Measurements from ENCODE around the gene PTPRD. TPM values are rescaled to one million over a fixed set of nuclear protein-coding genes. Genes with fewer than 3 reads are reported as not detected.

The PTPRD gene
- total and polyA plus RNA-seq, 2 donors (not counting 1 experiment from before 2014, with no cell fraction given) = 0.35 to 4.8 TPM

- no peak overlapping the region for H3K9ac ChIP-seq (ENCODE audit: insufficient read depth, low read length)
- no peaks in the 10 kb centered on the region for H3K79me2 ChIP-seq (ENCODE audit: control insufficient read depth, insufficient read depth, low read length)
- no peaks in the 10 kb centered on the region for H3K36me3 ChIP-seq (ENCODE audit: control insufficient read depth, insufficient read depth, low read length)
- H2AFZ ChIP-seq (ENCODE audit: low read length) = no peak overlapping the region
- no peaks in the 10 kb centered on the region for H3K27me3 ChIP-seq (ENCODE audit: control insufficient read depth, insufficient read depth, low read length)
- H3K9me3 ChIP-seq (ENCODE audit: control insufficient read depth, insufficient read depth, low read depth, low read length) = no peaks in the 10 kb centered on the region
- H3K4me3 ChIP-seq (replicated peaks in 1 of 4; ENCODE audit: control extremely low read depth in 1 of 4, insufficient read depth in 1 of 4, low read depth in 3 of 4, low read length in 4 of 4) = no peak overlapping the region
- H3K4me2 ChIP-seq (ENCODE audit: extremely low read depth, insufficient read depth, low read length) = no peak overlapping the region
- no peak overlapping the region for H3K27ac ChIP-seq (ENCODE audit: insufficient read depth, low read length)
- no peaks in the 10 kb centered on the region for H4K20me1 ChIP-seq (ENCODE audit: control insufficient read depth, extremely low read depth, insufficient read depth, low read length)
- H3K4me1 ChIP-seq (ENCODE audit: control insufficient read depth, extremely low read depth, insufficient read depth, low read length) = no peaks in the 10 kb centered on the region
- no peak for DNase-seq (ENCODE audit: low read depth in 2 of 2)
- no peak for TF ChIP-seq CTCF (conservative IDR thresholded peaks at IDR 0.05 in 1 of 2, IDR thresholded peaks at IDR 0.05 in 1 of 2; ENCODE audit: low read depth in 1 of 2, low read length in 2 of 2)
- TF ChIP-seq EZH2 (IDR thresholded peaks at IDR 0.05; ENCODE audit: low read length, missing control alignments) = no peak
These were observed 26.4 kb downstream of the PTPRD start for GRCh38 chr9:10586407-10586806.

GRCh38 chr9:10571699-10572098, 41.1 kb downstream of the PTPRD start:
- H3K4me2 ChIP-seq (ENCODE audit: extremely low read depth, insufficient read depth, low read length) = no peak overlapping the region
- H3K27me3 ChIP-seq (ENCODE audit: control insufficient read depth, insufficient read depth, low read length) = no peaks in the 10 kb centered on the region
- H3K9ac ChIP-seq (ENCODE audit: insufficient read depth, low read length) = no peak overlapping the region
- no peaks in the 10 kb centered on the region for H3K9me3 ChIP-seq (ENCODE audit: control insufficient read depth, insufficient read depth, low read depth, low read length)
- H3K4me3 ChIP-seq (replicated peaks in 1 of 4; ENCODE audit: control extremely low read depth in 1 of 4, insufficient read depth in 1 of 4, low read depth in 3 of 4, low read length in 4 of 4) = no peak overlapping the region
- no peaks in the 10 kb centered on the region for H3K4me1 ChIP-seq (ENCODE audit: control insufficient read depth, extremely low read depth, insufficient read depth, low read length)
- TF ChIP-seq CTCF (conservative IDR thresholded peaks at IDR 0.05 in 1 of 2, IDR thresholded peaks at IDR 0.05 in 1 of 2; ENCODE audit: low read depth in 1 of 2, low read length in 2 of 2) (no peak), EZH2 (IDR thresholded peaks at IDR 0.05; ENCODE audit: low read length, missing control alignments) (no peak)
- no peaks in the 10 kb centered on the region for H3K36me3 ChIP-seq (ENCODE audit: control insufficient read depth, insufficient read depth, low read length)
- H3K27ac ChIP-seq (ENCODE audit: insufficient read depth, low read length) = no peak overlapping the region
- DNase-seq (ENCODE audit: low read depth in 2 of 2) = no peak
- no peaks in the 10 kb centered on the region for H4K20me1 ChIP-seq (ENCODE audit: control insufficient read depth, extremely low read depth, insufficient read depth, low read length)
- no peaks in the 10 kb centered on the region for H3K79me2 ChIP-seq (ENCODE audit: control insufficient read depth, insufficient read depth, low read length)
- no peak overlapping the region for H2AFZ ChIP-seq (ENCODE audit: low read length)

DNA sequence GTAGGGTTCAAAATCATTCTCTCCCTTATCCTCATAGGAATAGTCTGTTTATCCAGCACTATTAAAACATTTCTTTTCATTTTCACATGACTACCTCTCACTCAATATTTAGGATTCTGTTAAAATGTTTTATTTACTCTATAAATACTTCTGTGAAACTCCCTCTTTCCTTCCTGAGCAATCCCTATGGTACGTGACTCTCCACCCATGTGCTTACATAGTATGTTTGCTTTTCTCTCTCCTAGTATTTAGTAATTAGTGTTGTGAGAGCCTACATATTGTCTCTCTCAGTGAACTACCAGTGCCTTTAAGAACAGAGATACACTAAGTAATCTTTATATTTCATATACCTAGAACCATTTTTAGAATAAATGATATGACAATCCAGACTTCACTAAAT, 46.0 kb downstream of the PTPRD start:
- no peaks in the 10 kb centered on the region for H3K36me3 ChIP-seq (ENCODE audit: control insufficient read depth, insufficient read depth, low read length)

More for the DNA sequence above, 46.0 kb downstream of the PTPRD start:
- no peaks in the 10 kb centered on the region for H3K9me3 ChIP-seq (ENCODE audit: control insufficient read depth, insufficient read depth, low read depth, low read length)
- no peak overlapping the region for H3K4me3 ChIP-seq (replicated peaks in 1 of 4; ENCODE audit: control extremely low read depth in 1 of 4, insufficient read depth in 1 of 4, low read depth in 3 of 4, low read length in 4 of 4)
- TF ChIP-seq CTCF (conservative IDR thresholded peaks at IDR 0.05 in 1 of 2, IDR thresholded peaks at IDR 0.05 in 1 of 2; ENCODE audit: low read depth in 1 of 2, low read length in 2 of 2) (no peak), EZH2 (IDR thresholded peaks at IDR 0.05; ENCODE audit: low read length, missing control alignments) (no peak)
- H4K20me1 ChIP-seq (ENCODE audit: control insufficient read depth, extremely low read depth, insufficient read depth, low read length) = no peaks in the 10 kb centered on the region
- H2AFZ ChIP-seq (ENCODE audit: low read length) = no peak overlapping the region
- no peak overlapping the region for H3K27ac ChIP-seq (ENCODE audit: insufficient read depth, low read length)
- no peaks in the 10 kb centered on the region for H3K79me2 ChIP-seq (ENCODE audit: control insufficient read depth, insufficient read depth, low read length)
- no peaks in the 10 kb centered on the region for H3K27me3 ChIP-seq (ENCODE audit: control insufficient read depth, insufficient read depth, low read length)
- no peaks in the 10 kb centered on the region for H3K4me1 ChIP-seq (ENCODE audit: control insufficient read depth, extremely low read depth, insufficient read depth, low read length)
- H3K9ac ChIP-seq (ENCODE audit: insufficient read depth, low read length) = no peak overlapping the region
- DNase-seq (ENCODE audit: low read depth in 2 of 2) = no peak
- no peak overlapping the region for H3K4me2 ChIP-seq (ENCODE audit: extremely low read depth, insufficient read depth, low read length)

All from fibroblast of lung (primary cell).